Nephron (organoid): ENCODE results near the gene EFNA5.

ENCODE experiments used
- H3K27ac Mint-ChIP-seq, 3 experiments: 2 replicates each; pipeline ENCODE4 v1.8.0; 2020; ENCODE audit warnings: mixed read lengths in 3 of 3, mild to moderate bottlenecking in 2 of 3, moderate library complexity in 1 of 3
- H3K27me3 Mint-ChIP-seq: 2 replicates; pipeline ENCODE4 v1.8.0; 2021; ENCODE audit warnings: low read depth, mild to moderate bottlenecking, moderate library complexity, mixed read lengths
- H3K36me3 Mint-ChIP-seq: 2 replicates; pipeline ENCODE4 v1.8.0; 2020; ENCODE audit warnings: low read depth, mixed read lengths
- H3K4me1 Mint-ChIP-seq: 2 replicates; pipeline ENCODE4 v1.8.0; 2020; ENCODE audit warnings: mixed read lengths
- H3K4me3 Mint-ChIP-seq, 3 experiments: 2 replicates each; pipeline ENCODE4 v1.8.0; 2020; ENCODE audit warnings: mild to moderate bottlenecking in 3 of 3, mixed read lengths in 3 of 3, moderate library complexity in 2 of 3
- H3K9me3 Mint-ChIP-seq: 2 replicates; pipeline ENCODE4 v1.8.0; 2020; ENCODE audit warnings: mixed read lengths
- TF ChIP-seq, protein P1 (sequence below), 3 experiments: fragments of 200-600 bp; sonication (generic); IDR thresholded peaks; one replicate each; pipeline ENCODE4 v1.5.0; 2021; ENCODE audit warnings: antibody characterized with exemption in 3 of 3; ENCODE audit not compliant: unreplicated experiment in 3 of 3

EFNA5 gene

DNA sequence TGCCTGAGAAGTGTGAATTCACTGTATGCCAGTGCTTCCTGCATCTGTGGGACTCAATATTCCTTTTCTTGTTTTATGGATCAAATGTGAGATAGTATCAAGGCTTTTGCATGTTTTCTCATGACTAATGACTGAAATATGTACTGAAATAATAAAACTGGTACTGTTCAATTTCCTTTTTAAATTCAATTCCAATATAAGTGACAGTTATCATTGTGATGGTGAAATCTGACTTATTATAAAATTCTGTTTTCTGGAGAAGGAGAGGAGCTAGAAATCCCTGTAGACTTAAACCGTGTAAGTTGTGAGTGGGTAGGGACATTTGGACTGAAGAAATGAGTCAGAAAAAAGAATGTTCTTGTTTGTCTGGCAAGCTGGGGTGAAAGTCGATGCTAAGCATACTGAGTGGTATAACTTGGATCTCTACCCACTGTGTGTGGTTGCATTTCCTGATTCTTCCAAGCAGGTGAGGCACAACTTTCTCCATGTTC lies 245.2 kb downstream of the EFNA5 start:
- H3K4me3 Mint-ChIP-seq: no peak overlapping the region
- H3K27ac Mint-ChIP-seq: peak overlapping the region in 1 of 3 experiments; percentile 18
- TF ChIP-seq, protein P1, sequence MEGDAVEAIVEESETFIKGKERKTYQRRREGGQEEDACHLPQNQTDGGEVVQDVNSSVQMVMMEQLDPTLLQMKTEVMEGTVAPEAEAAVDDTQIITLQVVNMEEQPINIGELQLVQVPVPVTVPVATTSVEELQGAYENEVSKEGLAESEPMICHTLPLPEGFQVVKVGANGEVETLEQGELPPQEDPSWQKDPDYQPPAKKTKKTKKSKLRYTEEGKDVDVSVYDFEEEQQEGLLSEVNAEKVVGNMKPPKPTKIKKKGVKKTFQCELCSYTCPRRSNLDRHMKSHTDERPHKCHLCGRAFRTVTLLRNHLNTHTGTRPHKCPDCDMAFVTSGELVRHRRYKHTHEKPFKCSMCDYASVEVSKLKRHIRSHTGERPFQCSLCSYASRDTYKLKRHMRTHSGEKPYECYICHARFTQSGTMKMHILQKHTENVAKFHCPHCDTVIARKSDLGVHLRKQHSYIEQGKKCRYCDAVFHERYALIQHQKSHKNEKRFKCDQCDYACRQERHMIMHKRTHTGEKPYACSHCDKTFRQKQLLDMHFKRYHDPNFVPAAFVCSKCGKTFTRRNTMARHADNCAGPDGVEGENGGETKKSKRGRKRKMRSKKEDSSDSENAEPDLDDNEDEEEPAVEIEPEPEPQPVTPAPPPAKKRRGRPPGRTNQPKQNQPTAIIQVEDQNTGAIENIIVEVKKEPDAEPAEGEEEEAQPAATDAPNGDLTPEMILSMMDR (IDR thresholded peaks at IDR 0.05; ENCODE audit: unreplicated experiment in 3 of 3): no peak
- peaks cover 19% of the 10 kb centered on the region for H3K4me1 Mint-ChIP-seq
- H3K9me3 Mint-ChIP-seq: no peaks in the 10 kb centered on the region
- H3K36me3 Mint-ChIP-seq: peaks cover 35% of the 10 kb centered on the region
- H3K27me3 Mint-ChIP-seq: no peaks in the 10 kb centered on the region

DNA sequence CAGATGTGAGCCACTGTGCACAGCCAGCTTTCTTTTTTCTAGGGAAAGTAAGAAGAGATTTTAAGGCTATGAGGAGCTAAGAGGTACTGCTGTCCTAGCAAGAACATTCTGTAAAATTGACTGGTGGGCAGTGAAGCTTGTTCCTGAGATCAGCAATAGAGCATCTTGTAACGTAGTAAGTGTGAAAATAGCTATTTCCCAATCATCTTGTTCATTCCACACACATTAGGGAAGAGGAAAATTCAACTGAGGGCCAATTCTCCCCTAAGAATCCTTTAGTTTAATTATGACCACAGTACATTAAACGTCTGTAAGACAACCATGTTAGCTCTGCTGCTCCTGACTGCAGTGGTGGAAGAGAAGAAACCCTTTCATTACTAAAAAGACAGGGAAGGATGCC lies 246.2 kb downstream of the EFNA5 start:
- Mint-ChIP-seq H3K27ac (no peak overlapping the region), H3K27me3 (no peaks in the 10 kb centered on the region), H3K4me1 (peaks cover 12% of the 10 kb centered on the region), H3K9me3 (no peaks in the 10 kb centered on the region), H3K36me3 (peaks cover 35% of the 10 kb centered on the region), H3K4me3 (no peak overlapping the region)
- TF ChIP-seq, protein P1 (IDR thresholded peaks at IDR 0.05; ENCODE audit: unreplicated experiment in 3 of 3): no peak

DNA sequence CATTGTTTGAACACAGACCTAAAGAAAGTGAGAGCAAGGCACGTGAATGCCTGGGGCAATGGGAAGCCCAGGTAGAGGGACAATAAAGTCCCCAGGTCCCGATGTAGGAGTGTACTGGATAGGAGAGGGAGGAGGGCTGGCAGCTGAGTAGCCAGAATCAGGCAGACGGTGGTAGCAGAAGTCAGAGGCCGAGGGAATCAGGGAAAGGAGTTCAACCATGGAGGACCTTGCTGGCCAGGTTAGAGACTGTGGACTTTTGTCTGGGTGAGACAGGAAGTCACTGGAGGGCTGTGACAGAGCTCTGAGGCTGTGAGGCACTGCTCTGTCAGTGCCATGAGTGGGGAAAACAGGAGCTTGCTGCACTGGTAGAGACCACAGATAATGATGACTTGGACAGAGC lies 248.2 kb downstream of the EFNA5 start:
- peak overlapping the region in 2 of 3 experiments; percentile 4 to 65 for H3K27ac Mint-ChIP-seq
- H3K4me1 Mint-ChIP-seq: peaks cover 14% of the 10 kb centered on the region
- H3K36me3 Mint-ChIP-seq: peaks cover 30% of the 10 kb centered on the region
- H3K4me3 Mint-ChIP-seq: no peak overlapping the region
- H3K9me3 Mint-ChIP-seq: no peaks in the 10 kb centered on the region
- TF ChIP-seq, protein P1 (IDR thresholded peaks at IDR 0.05; ENCODE audit: unreplicated experiment in 3 of 3): no peak
- no peaks in the 10 kb centered on the region for H3K27me3 Mint-ChIP-seq

DNA sequence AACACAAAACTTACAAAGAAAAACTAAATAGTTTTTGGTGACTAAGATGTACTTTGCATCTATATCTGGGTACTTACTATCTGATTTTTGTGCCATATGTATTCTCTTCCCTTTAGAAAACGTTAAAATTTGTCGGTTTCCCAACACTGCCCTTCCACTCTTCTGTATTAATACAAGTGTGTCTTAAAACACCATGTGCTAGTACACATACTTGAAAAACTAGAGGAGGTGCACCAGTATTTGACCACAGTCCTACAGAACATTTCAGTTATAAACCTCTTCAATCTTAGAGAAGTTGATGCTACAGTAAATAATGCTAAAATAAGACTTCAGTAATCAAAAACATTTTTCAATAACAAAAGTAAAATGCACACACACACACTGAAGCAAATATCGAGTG lies 251.2 kb downstream of the EFNA5 start:
- peaks cover 42% of the 10 kb centered on the region for H3K4me1 Mint-ChIP-seq
- no peak overlapping the region for H3K27ac Mint-ChIP-seq
- H3K9me3 Mint-ChIP-seq: no peaks in the 10 kb centered on the region
- no peak overlapping the region for H3K4me3 Mint-ChIP-seq
- H3K27me3 Mint-ChIP-seq: no peaks in the 10 kb centered on the region
- TF ChIP-seq, protein P1 (IDR thresholded peaks at IDR 0.05; ENCODE audit: unreplicated experiment in 3 of 3): no peak
- peaks cover 8% of the 10 kb centered on the region for H3K36me3 Mint-ChIP-seq

DNA sequence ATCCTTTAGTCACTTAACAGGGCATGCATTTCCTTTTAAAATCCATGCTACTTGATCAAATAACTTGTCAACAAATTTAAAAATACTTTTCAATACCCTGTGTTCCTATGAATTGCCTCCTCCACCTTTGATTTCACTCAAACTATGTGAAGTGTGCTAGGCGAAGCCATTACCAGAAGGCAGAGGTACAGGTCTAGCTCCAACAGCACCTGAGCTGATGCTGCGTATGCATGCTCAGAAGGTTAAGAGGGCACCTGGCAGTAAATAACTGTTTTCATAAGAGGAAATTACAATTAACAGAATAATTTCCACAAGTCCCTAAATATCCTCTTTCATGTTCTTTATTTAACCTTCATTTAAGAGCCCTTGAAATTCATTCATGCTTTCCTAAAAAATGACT lies 251.8 kb downstream of the EFNA5 start:
- Mint-ChIP-seq H3K4me1 (peaks cover 48% of the 10 kb centered on the region), H3K27ac (no peak overlapping the region), H3K9me3 (no peaks in the 10 kb centered on the region), H3K27me3 (no peaks in the 10 kb centered on the region), H3K36me3 (peaks cover 8% of the 10 kb centered on the region), H3K4me3 (no peak overlapping the region)
- TF ChIP-seq, protein P1 (IDR thresholded peaks at IDR 0.05; ENCODE audit: unreplicated experiment in 3 of 3): no peak

DNA sequence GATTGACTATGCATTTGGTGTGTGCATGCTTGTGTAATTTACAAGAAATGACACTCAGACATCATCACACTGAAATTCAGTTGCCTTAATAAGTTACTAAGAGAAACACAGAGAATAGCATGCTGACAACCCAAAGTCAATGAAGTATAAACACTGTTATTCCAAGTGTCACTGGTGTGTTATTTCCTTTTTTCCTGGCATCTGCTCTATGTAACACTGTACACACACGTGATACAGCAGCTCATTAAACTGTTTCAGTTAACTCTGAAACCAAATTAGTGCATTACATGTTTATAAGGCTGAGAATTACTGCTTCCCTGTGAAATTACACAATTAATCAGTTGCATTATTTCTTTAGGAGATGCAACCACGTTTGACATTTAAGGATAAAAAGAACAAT lies 252.7 kb downstream of the EFNA5 start:
- Mint-ChIP-seq H3K36me3 (peaks cover 8% of the 10 kb centered on the region), H3K4me3 (no peak overlapping the region), H3K4me1 (peaks cover 52% of the 10 kb centered on the region), H3K9me3 (no peaks in the 10 kb centered on the region), H3K27ac (peak overlapping the region in 2 of 3 experiments; percentile 26 to 64), H3K27me3 (no peaks in the 10 kb centered on the region)
- TF ChIP-seq, protein P1 (IDR thresholded peaks at IDR 0.05; ENCODE audit: unreplicated experiment in 3 of 3): no peak
